HG03354 (cell line): ENCODE data around the gene LGI2.
"Not testable (repeated sequence)": the region's sequence is repeated elsewhere in the genome, so short reads cannot be mapped to it uniquely, and the experiment has no call there.

Experiments
- ATAC-seq: cut with Tn5 transposase; IDR thresholded peaks from one replicate; pipeline ENCODE4 v1.9.1; 2021; ENCODE audit warnings: mild to moderate bottlenecking; ENCODE audit not compliant: unreplicated experiment, poor library complexity, severe bottlenecking

The LGI2 gene

DNA sequence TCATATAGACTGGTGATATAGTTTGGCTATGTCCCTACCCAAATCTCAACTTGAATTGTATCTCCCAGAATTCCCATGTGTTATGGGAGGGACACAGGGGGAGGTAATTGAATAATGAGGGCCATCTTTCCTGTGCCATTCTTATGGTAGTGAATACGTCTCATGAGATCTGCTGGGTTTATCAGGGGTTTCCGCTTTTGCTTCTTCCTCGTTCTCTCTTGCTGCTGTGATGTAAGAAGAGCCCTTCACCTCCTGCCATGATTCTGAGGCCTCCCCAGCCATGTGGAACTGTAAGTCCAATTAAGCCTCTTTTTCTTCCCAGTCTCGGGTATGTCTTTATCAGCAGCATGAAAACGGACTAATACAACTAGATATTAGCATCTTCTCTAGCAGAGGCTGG is 21.3 kb upstream of the LGI2 start:
- ATAC-seq: not testable (repeated sequence)

DNA sequence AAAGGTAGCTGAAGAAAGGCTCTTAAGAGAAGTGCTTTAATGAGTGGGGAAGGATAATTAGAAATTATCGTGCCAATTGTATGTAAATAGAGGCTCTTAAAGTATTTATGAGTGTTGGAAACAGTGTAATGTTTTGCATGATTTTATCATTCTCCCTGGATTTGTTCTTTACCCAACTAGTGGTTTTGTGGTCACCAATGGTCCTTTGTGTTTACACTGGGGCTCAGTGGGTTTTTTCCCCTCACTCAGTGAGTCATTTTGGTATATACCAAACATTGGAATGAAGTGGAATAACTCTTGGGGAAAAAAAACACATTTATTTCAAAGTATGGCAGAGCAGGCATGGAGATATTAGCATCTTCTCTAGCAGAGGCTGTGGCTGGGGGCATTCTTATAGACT is 20.8 kb upstream of the LGI2 start:
- no peak for ATAC-seq

- no peak for ATAC-seq
These were observed 19.8 kb upstream of the LGI2 start for GRCh38 chr4:25050370-25051078.

DNA sequence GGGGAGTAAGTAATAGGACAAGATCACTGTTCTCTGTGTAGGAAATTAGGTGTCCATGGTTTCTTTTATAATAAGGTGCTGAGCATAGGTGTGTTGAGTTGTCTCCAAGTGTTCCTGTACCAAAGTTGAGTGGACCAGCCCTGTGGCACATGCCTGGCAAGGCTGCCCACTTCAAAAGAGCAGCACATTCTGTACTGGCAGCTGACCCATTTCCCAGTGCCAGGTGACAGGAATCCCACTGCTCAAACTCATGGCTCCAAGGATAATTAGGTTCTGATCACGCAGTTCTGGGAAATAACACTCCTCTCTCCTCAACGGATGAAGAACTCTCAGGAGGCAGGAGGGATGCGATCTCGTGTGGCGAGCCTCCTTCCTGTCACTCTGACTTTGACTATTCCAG is 12.8 kb upstream of the LGI2 start:
- no peak for ATAC-seq

DNA sequence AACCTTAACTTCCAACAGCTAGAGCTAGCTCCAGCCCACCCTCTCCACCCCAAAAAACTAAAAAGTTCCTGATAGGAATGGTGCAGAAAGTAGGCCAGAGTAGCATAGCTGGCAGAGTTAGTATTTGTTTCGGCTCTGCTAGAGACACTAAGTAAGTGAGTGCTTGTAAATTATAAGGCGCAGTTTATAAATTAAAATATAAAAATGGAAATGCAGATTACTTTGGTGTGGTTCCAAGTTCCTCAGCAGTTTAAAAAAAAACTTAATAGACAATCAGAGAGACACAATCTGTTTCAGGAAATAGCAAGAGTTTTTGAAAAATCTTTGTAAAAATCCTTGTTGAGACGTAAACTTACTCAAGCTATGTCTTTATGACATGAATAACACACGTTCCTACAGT is 2.8 kb upstream of the LGI2 start:
- no peak for ATAC-seq

- ATAC-seq: no peak
These were observed 1.4 kb upstream of the LGI2 start for GRCh38 chr4:25032126-25032525.

DNA sequence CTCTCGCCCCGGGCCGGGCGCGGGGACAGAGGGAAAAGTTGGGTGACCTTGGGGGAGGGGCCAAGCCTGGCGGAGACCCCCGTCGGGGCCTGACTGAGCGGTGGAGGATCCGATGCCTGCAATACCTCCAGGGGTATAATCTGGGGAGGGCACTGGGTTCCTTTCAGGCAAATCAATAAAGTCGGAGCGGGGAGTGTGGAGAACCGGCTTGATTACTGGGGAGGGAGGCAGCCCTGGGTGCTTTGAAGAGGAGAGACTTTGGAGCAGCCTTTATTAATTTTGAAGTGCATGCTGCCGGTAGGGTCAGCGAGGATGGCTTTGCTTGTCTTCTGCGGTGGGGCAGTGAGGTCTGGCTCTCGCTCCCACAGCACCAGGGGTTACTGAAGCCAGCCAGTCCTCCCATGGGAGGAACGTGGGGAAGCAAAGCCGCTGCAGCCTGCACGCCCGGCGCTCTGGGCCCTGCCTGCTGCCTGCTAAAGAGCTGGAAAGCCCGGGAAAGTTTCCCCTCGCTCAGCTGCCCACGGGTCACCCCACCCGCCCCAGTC is 403 bp upstream of the LGI2 start:
- ATAC-seq: peak; percentile 16

GRCh38 chr4:25029479-25030276 is 1.1 kb downstream of the LGI2 start:
- no peak for ATAC-seq

GRCh38 chr4:25028851-25029250 is 1.9 kb downstream of the LGI2 start:
- ATAC-seq: no peak

DNA sequence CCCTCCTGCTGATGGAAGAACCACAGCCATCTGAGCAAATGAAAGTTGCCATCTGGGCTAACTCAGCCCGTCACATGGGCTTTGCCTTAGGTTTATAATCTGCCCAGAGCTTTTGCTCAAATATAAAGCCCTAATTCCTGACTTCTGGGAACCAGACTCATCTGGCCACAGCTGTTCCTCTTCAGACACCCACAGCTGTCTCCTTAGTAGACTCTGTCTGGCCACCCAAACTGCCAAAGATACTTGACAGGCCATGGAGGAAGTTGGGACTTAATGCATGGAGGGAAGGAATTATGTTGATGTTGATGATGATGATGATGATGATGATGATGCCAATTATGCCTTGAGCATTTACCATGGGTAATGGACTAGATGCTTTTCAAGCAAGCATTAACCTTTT is 8.0 kb downstream of the LGI2 start:
- no peak for ATAC-seq

DNA sequence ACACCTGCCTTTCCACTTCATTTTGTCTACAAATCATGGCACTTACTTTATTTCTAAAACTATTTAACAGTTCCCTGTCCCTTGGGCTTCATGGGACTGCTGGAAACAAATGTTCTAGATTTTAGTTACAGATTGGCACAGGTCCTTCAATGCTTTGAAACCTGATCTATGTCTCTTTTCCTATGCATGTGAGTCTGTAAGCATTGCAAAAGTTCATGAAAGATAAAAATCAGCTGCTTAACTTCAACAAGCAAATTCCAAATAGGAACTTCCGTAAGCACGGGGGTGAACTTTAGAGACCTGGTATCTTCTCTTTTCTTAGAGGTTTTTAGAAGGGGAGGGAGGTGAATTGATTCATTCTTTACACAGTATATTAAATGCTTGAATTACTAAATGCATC is 9.5 kb downstream of the LGI2 start:
- ATAC-seq: no peak

DNA sequence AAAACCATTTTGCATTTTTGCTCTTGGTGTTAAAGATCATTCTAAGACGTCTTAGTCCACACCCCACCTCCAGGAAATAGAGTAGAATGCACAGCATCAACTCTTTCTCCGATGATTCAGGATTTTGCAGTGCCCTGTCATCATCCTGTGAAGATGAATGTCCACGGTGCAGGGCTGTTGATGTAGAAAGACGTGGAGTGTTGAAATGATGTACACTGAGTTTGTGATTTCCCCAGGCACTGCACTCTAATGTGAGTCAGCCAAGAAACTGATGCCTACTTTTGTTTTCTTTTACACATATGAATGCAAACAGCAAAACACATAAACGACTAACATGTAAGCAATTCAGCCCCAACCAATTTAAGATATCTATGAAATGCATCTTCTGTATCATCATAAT is 10.5 kb downstream of the LGI2 start:
- no peak for ATAC-seq

DNA sequence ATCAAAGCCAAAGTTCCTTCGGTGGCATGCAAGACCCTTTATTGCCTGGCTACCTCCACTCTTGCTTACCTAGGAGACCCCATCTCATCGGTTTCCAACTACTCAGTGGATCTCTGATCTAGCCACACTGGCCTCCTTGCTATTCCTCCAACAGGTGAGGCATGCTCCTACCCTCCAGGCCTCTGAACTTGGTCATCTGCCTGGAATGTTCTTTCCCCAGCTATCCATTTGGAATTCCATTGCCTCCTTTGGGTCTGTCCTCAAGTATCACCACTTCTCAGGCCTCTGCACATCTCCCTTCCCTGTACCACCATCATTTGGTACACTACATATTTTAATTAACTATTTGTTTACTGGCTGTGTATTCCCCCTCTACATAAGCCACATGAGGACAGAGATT is 11.2 kb downstream of the LGI2 start:
- ATAC-seq: no peak

GRCh38 chr4:25015012-25015411 is 15.7 kb downstream of the LGI2 start:
- no peak for ATAC-seq

GRCh38 chr4:25014662-25014983 is 16.1 kb downstream of the LGI2 start:
- ATAC-seq: not testable (repeated sequence)

DNA sequence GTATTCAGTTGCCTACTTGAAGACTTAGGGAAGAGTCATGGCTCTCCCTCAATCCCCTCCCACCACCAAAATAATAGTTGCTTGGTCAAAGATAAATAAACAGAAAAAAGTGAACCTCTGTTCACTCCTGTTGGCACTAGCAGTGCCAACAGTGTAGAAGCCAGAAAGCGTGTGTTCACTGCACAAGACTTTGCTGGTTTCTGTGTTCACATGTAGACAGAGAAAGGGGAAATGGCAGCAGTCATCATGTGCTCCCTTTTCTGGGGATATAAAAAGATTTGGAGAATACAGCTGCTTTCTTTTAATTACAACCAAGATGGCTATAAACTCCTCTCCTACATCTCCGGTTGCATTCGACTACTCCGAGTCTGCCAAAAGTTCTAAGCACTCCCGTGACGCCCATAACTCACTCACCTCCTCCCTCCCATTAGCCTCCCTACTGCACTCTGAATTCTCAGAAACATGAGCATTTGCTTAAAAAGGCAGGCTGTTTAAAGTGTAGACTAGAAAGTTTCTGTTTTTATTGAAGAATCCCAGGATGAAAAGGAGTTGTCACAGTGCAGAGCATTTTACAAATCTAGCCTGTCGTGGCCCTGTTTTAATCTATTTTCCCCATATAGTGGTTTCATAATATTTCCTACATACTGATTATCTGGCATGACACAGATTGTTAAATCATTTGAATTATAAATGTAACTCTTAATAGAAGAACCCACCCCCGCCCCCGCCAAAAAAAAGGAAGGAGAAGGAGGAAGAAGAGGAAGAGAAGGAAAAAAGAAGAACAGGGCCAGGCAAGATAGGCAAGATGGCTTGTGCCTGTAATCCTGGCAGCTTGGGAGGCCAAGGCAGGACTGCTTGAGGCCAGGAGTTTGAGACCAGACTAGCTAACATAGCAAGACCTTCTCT is 16.7 kb downstream of the LGI2 start:
- no peak for ATAC-seq

DNA sequence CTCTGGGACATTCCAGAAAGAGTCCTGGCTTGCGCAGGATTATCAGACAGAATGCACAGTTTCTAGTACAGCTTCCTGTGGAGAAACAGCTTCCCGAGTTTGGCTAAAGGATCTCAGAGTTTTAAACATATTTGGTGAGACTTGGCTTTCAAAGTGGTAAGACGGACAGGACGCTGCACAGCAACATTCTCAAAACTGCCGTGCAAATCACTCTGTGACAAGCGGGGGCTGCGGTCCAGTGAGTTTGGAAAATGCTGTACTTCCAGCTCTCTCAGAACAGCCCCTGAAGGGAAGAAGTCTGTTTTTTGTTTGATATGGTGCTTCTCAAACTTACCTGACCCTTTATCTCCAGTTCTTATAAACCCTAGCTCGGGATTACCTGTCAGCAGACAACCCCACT is 18.1 kb downstream of the LGI2 start:
- ATAC-seq: no peak

GRCh38 chr4:25011135-25011866 is 19.4 kb downstream of the LGI2 start:
- ATAC-seq: no peak

DNA sequence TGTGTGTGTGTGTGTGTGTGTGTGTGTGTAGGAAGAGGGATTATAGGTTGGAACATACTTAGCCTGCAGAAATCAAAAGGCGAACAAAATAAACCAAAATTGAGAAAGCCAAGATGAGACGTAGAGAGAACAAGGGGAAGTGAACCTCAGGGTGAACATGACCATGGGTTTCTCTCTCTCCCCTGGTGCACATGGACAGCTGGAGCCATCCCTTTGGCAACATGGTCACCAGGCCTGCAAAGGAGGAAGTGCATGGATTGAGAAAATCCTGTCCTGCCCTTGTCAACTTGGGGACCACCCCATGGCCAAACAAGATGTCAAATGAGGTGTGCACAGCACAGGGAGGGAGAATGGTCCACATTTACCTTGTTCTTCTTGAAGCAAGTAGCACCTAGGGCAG is 23.1 kb downstream of the LGI2 start:
- ATAC-seq: no peak

DNA sequence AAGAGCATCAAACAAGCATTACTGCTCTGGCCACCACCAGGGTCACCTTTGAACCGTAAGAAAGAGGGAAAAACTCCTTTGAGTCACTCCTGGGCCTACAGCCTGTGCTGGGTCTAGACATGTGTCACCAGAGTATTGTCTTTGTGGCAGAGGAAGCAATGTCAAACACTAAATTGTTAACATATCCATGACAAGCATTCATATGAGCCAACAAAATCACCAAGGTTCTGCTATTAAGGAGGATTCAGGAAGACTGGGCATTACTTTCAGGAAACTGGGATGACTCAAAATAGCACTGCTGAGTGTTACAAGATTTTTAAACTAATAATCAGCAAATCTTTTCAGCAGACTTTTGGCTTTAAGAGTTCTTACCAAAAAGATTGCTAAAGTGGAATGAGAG is 28.1 kb downstream of the LGI2 start:
- ATAC-seq: no peak
